K562 (cell line): ENCODE data around the gene LAPTM5. TPM values are rescaled to one million over a fixed set of nuclear protein-coding genes. Genes with fewer than 3 reads are reported as not detected.
A peak's percentile ranks its signal among the peaks of the same experiment; 100 is the strongest.

ENCODE experiments used
- BRF1 ChIP-seq: IDR thresholded peaks from 3 replicates; pipeline ENCODE4 v1.6.1; 2011; ENCODE audit warnings: borderline replicate concordance, mild to moderate bottlenecking; ENCODE audit not compliant: insufficient read length; ENCODE audit errors: extremely low read depth
- FOXP1 ChIP-seq: sonication (generic); formaldehyde crosslinking; IDR thresholded peaks from 2 replicates; pipeline ENCODE4 v1.8.0; 2022; ENCODE audit warnings: mild to moderate bottlenecking, missing genetic modification reagents
- HDAC2 ChIP-seq: fragments of 450-650 bp; IDR thresholded peaks from 2 replicates; pipeline ENCODE4 v1.6.1; 2016; ENCODE audit warnings: mild to moderate bottlenecking
- ILK ChIP-seq: fragments of 450-650 bp; IDR thresholded peaks from 2 replicates; pipeline ENCODE4 v1.6.1; 2016; ENCODE audit warnings: missing genetic modification characterization, low read depth, mild to moderate bottlenecking, missing compliant biosample characterization, moderate library complexity, borderline replicate concordance
- LCOR ChIP-seq: sonication (generic); formaldehyde crosslinking; IDR thresholded peaks from 2 replicates; pipeline ENCODE4 v1.8.0; 2022; ENCODE audit warnings: mild to moderate bottlenecking, missing genetic modification reagents
- MECOM ChIP-seq: fragments of 250-450 bp; sonication (Bioruptor Pico); IDR thresholded peaks from 2 replicates; pipeline ENCODE4 v1.8.0; 2022; ENCODE audit warnings: inconsistent platforms
- MEF2D ChIP-seq: conservative IDR thresholded peaks from 2 replicates; pipeline ENCODE4 v1.6.1; 2016; ENCODE audit warnings: low read depth, missing genetic modification characterization, missing compliant biosample characterization
- NCOA4 ChIP-seq: fragments of 450-650 bp; IDR thresholded peaks from 2 replicates; pipeline ENCODE4 v1.6.1; 2018; ENCODE audit warnings: mild to moderate bottlenecking; ENCODE audit not compliant: partially characterized antibody
- NFIX ChIP-seq: fragments of 250-450 bp; sonication (Bioruptor Pico); IDR thresholded peaks from 2 replicates; pipeline ENCODE4 v1.4.0; 2020; ENCODE audit warnings: low read depth, mild to moderate bottlenecking, moderate library complexity
- SMAD2 ChIP-seq: fragments of 150-350 bp; IDR thresholded peaks from 2 replicates; pipeline ENCODE4 v1.6.1; 2014; ENCODE audit warnings: low read depth, mild to moderate bottlenecking, low read length
- SMAD3 ChIP-seq: fragments of 450-650 bp; formaldehyde crosslinking; conservative IDR thresholded peaks from 2 replicates; pipeline ENCODE4 v1.4.0; 2020; ENCODE audit warnings: mild to moderate bottlenecking
- SMARCA5 ChIP-seq: fragments of 450-650 bp; IDR thresholded peaks from 2 replicates; pipeline ENCODE4 v1.6.1; 2016
- SNIP1 ChIP-seq: fragments of 450-650 bp; IDR thresholded peaks from 2 replicates; pipeline ENCODE4 v1.7.1; 2017; ENCODE audit warnings: low read depth, mild to moderate bottlenecking
- SRF ChIP-seq, 2 experiments: fragments of 250-450, 450-650 bp in 1 of 2; sonication (Bioruptor Pico) in 1 of 2; sonication (generic) in 1 of 2; formaldehyde crosslinking; IDR thresholded peaks; 2 replicates each; pipeline versions ENCODE4 v1.5.0 to v1.5.1; 2020 to 2022; ENCODE audit warnings: mild to moderate bottlenecking in 1 of 2, missing genetic modification reagents in 1 of 2
- ZNF124 ChIP-seq: sonication (generic); formaldehyde crosslinking; IDR thresholded peaks from 2 replicates; pipeline ENCODE4 v1.8.1; 2022; ENCODE audit warnings: missing genetic modification reagents
- ZNF408 ChIP-seq: fragments of 250-450 bp; sonication (Bioruptor Pico); IDR thresholded peaks from 2 replicates; pipeline ENCODE4 v1.4.0; 2020; ENCODE audit warnings: low read depth, mild to moderate bottlenecking, moderate library complexity
- polyA plus RNA-seq, 8 experiments: library from polyadenylated mRNA; depleted of rRNA in 4 of 8; stranded (reverse) in 5 of 8; unstranded in 3 of 8; fragments of >200 nt; fragmentation: Nextera tagmentation in 2 of 8; fragmentation: Illumina TruSeq in 1 of 8; extraction: Ambion mirVana in 2 of 8; extraction: Trizol in 1 of 8; gene quantifications; 2 replicates each; pipeline versions ENCODE4 v1.2.1 to v1.2.3, GENCODE V29; 2011 to 2014; ENCODE audit warnings: inconsistent platforms in 1 of 8, missing spikeins in 1 of 8
- total RNA-seq, 7 experiments: library from RNA; depleted of rRNA in 6 of 7; stranded (reverse); fragments of >200 nt in 6 of 7; fragmentation: Illumina TruSeq in 2 of 7; extraction: Trizol in 2 of 7; gene quantifications; 2 replicates each; pipeline versions ENCODE4 v1.2.1 to v1.2.3, GENCODE V29; 2011 to 2021; ENCODE audit warnings: low replicate concordance in 1 of 7
- TF ChIP-seq, protein P1 (sequence below): fragments of 450-650 bp; IDR thresholded peaks from one replicate; pipeline ENCODE4 v1.6.1; 2018; ENCODE audit warnings: mild to moderate bottlenecking, moderate library complexity; ENCODE audit not compliant: partially characterized antibody
- TF ChIP-seq, protein P2 (sequence below): fragments of 250-450 bp; sonication (Bioruptor Pico); IDR thresholded peaks from 2 replicates; pipeline ENCODE4 v1.4.0; 2020; ENCODE audit warnings: mild to moderate bottlenecking, moderate library complexity, borderline replicate concordance
- TF ChIP-seq, protein P3 (sequence below): fragments of 450-650 bp; IDR thresholded peaks from 2 replicates; pipeline ENCODE4 v1.6.1; 2016; ENCODE audit warnings: missing biosample characterization, missing genetic modification characterization
- TF ChIP-seq, protein P4 (sequence below): fragments of 150-350 bp; IDR thresholded peaks from 2 replicates; pipeline ENCODE4 v1.6.1; 2014; ENCODE audit warnings: low read depth, mild to moderate bottlenecking, low read length, borderline replicate concordance

The LAPTM5 gene
- total and polyA plus RNA-seq, 9 of the 15 experiments (the other 6 are each of a cell fraction or from before 2014, with no cell fraction given) = 2.4 to 47.3 (median 20.3) TPM

DNA sequence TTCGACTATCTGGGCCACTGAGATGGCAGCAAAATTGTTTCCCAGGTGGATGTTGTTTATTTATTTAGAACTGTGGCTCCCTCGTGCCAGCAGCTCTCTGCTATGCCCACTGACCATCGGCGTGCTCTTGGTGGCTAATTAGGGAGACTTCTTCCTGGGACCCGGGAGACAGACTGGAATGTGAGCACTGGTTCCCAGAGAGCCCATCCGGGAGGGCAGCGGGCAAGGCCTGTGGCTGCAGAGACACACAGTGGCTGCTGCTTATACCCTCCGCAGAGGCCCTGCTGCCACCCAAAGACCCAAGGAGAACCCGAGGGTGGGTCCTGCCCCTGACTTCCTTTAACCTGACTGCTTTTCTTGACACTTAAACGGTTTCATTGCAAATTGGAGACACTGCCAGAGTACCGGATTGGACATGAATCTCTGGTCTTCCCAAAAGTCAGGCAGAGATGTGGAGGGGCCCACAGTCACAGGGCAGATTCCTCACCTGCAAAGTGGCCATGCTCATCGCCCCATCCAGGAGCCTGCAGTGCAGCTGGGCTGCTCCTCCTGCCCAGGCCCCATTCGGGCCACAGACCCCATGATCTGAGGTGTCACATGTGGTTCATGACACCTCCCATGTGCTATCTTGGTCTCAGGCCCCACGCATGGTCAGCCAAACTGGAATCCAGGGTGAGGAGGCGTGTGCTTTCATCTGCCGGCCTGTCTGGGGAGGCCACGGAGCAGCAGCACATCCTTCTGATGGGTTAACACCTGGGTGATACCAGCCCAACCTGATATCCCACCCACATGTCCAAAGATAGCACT is 28.5 kb downstream of the LAPTM5 start (continued):
- TF ChIP-seq FOXP1 (CRISPR knock-in tag) (0 out of 2 replicates have a peak, but pooled peaks have one; percentile 7), BRF1 (no peak), HDAC2 (no peak), SRF (CRISPR knock-in tag; IDR thresholded peaks at IDR 0.05) (no peak), ZNF408 (CRISPR knock-in tag) (no peak), NFIX (CRISPR knock-in tag) (no peak), LCOR (CRISPR knock-in tag) (no peak), SMAD2 (no peak), SMAD3 (no peak), SNIP1 (no peak), MECOM (CRISPR knock-in tag) (no peak), NCOA4 (no peak), SMARCA5 (no peak), ILK (tag) (no peak), ZNF124 (CRISPR knock-in tag) (no peak; the same call in 1 of the 2 replicates), MEF2D (tag) (no peak)
- TF ChIP-seq, protein P1, sequence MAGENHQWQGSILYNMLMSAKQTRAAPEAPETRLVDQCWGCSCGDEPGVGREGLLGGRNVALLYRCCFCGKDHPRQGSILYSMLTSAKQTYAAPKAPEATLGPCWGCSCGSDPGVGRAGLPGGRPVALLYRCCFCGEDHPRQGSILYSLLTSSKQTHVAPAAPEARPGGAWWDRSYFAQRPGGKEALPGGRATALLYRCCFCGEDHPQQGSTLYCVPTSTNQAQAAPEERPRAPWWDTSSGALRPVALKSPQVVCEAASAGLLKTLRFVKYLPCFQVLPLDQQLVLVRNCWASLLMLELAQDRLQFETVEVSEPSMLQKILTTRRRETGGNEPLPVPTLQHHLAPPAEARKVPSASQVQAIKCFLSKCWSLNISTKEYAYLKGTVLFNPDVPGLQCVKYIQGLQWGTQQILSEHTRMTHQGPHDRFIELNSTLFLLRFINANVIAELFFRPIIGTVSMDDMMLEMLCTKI = no peak
- TF ChIP-seq, protein P2, sequence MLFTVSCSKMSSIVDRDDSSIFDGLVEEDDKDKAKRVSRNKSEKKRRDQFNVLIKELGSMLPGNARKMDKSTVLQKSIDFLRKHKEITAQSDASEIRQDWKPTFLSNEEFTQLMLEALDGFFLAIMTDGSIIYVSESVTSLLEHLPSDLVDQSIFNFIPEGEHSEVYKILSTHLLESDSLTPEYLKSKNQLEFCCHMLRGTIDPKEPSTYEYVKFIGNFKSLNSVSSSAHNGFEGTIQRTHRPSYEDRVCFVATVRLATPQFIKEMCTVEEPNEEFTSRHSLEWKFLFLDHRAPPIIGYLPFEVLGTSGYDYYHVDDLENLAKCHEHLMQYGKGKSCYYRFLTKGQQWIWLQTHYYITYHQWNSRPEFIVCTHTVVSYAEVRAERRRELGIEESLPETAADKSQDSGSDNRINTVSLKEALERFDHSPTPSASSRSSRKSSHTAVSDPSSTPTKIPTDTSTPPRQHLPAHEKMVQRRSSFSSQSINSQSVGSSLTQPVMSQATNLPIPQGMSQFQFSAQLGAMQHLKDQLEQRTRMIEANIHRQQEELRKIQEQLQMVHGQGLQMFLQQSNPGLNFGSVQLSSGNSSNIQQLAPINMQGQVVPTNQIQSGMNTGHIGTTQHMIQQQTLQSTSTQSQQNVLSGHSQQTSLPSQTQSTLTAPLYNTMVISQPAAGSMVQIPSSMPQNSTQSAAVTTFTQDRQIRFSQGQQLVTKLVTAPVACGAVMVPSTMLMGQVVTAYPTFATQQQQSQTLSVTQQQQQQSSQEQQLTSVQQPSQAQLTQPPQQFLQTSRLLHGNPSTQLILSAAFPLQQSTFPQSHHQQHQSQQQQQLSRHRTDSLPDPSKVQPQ (CRISPR knock-in tag) = no peak
- TF ChIP-seq, protein P3, sequence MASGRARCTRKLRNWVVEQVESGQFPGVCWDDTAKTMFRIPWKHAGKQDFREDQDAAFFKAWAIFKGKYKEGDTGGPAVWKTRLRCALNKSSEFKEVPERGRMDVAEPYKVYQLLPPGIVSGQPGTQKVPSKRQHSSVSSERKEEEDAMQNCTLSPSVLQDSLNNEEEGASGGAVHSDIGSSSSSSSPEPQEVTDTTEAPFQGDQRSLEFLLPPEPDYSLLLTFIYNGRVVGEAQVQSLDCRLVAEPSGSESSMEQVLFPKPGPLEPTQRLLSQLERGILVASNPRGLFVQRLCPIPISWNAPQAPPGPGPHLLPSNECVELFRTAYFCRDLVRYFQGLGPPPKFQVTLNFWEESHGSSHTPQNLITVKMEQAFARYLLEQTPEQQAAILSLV (tag) = no peak
- TF ChIP-seq, protein P4, sequence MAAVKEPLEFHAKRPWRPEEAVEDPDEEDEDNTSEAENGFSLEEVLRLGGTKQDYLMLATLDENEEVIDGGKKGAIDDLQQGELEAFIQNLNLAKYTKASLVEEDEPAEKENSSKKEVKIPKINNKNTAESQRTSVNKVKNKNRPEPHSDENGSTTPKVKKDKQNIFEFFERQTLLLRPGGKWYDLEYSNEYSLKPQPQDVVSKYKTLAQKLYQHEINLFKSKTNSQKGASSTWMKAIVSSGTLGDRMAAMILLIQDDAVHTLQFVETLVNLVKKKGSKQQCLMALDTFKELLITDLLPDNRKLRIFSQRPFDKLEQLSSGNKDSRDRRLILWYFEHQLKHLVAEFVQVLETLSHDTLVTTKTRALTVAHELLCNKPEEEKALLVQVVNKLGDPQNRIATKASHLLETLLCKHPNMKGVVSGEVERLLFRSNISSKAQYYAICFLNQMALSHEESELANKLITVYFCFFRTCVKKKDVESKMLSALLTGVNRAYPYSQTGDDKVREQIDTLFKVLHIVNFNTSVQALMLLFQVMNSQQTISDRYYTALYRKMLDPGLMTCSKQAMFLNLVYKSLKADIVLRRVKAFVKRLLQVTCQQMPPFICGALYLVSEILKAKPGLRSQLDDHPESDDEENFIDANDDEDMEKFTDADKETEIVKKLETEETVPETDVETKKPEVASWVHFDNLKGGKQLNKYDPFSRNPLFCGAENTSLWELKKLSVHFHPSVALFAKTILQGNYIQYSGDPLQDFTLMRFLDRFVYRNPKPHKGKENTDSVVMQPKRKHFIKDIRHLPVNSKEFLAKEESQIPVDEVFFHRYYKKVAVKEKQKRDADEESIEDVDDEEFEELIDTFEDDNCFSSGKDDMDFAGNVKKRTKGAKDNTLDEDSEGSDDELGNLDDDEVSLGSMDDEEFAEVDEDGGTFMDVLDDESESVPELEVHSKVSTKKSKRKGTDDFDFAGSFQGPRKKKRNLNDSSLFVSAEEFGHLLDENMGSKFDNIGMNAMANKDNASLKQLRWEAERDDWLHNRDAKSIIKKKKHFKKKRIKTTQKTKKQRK = no peak
